HG03457 (cell line): ENCODE measurements around the gene UTS2R.

Source experiments
- ATAC-seq: cut with Tn5 transposase; IDR thresholded peaks from one replicate; pipeline ENCODE4 v1.9.1; 2021; ENCODE audit warnings: moderate number of reproducible peaks; ENCODE audit not compliant: unreplicated experiment

UTS2R gene

DNA sequence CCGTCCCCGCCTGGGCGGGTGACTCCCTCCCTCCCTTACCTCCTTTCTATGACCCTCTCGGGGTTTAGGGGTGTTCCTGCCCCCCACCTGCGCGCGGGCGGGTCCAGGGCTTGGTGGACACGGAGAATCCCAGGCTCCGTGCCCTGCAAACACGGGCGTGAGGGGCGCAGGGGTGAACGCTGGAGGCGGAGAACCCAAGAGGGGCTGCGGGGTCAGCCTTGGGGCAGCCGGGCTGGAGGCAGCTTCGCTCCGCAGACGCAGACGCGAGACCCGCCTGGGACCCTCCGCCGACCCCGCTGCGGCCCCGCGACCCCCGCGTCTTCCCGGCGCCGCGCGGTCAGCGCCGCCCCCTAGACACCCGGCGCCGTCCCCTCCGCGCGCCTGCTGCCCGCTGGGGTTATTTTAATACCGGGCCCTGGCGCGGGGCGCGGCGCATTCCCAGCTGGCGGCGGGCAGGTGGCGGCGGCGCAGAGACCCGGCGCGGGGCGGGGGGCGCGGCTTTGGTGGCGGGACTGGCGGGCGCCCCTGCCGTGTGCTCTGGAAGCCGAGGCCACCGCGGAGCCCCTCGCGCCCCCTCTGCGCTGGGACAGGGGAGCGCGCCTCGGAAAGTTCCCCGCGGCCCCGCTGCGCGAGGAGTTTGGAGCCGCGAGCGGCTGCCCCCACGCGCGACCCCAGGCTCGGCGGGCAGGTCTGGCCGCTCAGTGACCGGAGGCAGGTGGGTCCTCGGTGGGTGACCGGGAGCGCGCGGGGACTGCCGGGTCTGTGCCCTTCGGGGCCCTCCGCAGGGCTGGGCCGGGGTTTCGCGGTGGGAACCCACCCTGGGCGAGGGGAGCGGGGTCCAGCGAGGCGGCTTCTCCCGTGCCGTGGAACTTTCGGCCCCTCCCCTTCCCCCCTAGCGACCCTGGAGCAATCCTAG is at the start of gene UTS2R:
TSS of gene UTS2R (plus strand) at position 433 of the 916 bp plus-strand sequence. CDS start 2,560 bp downstream, outside the sequence.
- ATAC-seq: no peak

DNA sequence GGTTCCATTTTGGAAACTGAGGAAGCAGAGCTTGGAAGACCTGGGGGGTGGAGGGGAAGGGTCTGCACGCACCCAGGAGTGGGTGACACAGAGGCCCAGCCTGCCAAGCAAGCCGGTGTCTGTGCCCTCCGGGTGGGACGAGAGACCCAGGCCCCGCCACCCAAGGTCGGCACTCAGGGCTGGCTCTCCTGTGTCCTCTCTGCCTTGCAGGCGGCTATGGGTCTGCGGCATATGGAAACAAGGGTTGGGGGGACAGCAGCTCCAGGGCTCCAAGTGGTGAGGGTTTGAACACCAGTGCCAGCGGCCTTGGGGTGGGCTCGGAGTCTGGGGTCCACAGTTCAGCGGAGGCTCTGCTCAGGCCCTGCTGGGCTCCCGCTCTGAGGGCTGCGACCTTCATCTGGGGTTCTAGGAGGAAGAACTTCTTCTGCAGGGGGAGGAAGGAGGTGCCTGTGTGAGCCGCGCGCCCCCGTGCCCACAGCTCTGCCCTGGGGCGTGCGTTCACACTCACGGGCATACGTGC is 49.6 kb upstream of the UTS2R start:
- no peak for ATAC-seq

DNA sequence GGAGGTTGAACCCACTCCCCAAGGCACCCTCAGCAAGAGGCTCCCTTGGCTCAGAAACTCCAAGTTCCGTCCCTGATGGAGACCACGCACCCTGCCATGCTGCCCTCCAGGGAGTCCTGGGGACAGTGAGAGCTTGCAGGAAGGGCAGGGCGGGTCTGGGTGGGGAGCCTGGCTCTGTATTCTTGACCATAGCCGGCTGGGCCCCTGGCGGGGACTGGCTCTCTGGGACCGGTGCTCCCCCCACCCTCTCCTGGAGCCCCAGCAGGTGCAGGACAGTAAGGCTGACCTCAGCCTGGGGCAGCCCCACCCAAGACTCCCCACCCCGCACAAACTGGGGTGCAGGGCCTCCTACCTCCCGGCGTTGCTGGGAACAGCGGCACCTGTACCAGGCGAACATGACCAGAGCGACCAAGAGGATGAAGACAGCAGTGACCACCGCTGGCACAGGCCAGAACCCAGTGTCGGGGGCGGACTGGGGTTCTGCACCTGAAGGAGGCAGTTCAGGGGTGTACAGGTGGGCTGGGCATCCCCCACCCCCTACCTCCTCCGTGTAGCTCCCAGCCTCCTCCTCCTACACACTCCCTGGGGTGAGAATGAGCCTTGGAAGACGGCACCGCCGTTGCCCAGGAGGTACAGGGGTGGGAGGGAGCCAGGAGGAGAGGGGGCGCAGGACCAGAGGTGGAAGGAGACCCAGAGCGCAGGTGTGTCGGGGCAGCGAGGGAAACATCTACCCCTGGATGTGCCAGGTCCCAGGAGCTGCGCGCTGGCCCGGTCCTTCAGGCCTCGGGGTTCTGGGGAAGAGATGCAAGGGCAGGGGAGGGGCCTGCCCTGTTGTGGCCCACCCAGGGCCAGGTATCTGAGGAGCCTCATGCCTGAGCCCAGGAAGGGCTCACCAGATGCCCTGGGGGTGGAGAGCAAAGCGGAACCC is 48.8 kb upstream of the UTS2R start:
- no peak for ATAC-seq

DNA sequence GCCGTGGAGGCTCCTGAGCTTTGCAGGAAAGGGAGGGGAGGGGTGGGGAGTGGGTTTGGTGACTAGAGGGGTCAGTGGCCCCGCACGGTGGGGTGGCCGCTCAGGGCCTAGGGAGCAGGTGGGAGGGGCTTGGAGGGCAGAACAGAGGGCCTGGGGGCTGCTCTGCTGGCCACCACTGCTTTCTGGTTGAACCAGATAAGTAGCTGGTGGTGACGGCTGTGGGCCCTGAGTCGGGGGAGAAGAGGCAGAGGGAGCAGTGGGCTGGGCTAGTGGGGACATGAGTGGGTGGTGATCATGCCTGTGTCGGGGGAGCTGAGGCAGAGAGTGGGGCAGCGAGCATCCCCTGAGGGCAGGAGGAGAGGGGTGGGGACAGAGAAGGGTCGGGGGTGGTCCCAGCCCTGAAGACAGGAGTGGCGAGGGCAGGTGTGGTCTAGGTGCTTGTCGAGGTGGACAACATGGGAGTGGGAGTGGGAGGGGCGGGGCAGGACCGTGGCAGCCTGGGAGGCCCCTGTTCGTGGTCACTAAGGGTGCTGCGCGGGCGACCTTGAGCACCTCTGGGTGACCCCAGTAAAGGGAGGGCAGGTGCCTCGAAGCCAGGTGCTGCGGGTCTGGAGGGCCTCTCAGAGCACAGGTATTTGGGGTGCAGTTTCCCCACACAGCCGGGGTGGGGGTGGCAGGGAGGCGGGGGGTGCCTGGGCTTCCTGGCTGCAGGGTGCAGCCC is 47.9 kb upstream of the UTS2R start:
- ATAC-seq: no peak

DNA sequence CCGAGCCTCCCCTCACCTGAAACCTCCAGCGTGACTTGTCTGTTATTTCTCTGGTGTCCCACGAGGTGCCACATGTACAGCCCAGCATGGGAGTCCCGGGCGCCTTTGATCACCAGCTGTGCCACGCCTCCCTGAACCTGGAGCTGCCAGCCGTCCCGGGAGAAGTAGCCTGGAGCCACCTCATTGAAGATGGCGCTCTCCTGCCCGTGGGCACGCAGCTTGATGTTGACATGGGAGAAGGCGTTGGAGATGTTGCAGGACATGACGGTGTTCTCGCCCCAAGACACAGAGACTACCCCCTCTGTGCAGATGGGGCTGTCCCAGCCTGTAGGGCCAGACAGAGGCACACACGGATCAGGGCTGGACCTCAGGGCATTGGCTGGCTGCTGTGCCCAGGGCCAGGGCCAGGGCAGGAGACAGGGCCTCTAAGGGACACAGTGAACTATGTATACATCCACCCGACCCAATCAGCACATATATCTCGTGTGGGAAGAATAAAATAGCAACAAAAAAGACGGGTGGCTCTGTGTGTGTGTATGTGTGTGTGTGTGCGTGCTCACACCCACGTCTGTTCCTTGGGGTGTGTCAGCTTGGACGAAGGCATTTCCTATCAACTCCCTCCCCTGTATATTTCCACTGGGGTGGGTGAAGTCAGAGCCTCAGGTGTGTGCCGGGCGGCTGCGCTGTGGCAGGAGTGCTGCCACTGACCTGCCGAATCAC is 46.8 kb upstream of the UTS2R start:
- no peak for ATAC-seq

DNA sequence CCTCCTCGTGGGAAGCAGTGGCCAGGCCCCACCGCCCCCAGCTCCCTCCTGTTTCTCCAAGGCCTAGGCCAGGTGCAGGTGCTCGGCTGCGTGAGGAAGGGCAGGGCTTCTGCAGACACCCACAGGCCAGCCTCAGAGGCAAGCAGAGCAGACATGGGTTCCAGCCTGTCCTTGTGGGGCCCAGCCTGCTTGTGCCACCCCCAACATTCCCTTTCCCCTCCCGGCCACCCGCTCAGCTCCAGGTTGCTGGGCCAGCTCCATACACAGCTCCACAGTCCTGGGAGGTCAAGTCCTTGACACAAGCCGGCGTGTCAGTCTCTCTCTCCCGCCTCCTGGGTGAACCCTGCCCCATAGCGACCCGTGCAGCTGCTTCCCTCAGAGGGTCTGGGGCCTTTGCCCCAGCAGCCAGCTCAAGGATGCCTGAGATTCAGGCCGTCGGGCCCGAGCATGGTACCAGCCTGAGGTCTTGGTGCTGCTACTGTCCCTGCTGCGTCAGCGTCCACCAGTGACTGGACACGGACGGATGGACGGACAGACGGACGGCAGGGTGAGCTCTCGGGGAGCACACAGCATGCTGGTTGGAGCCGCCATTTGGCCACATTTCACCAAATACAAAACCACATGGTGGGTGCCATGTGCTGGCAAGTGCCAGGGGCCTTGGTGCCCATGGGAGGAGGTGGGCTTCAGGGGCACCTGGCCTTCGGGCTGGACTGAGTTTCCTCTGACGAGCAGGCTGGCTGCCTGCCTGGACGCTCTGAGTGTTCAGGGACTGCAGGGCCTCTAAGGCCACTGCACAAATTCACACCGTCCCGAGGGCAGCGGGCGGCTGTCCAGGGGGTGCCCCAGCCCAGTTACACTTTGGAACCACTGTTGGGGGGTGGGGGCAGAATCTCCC is 46.0 kb upstream of the UTS2R start:
- ATAC-seq: no peak

DNA sequence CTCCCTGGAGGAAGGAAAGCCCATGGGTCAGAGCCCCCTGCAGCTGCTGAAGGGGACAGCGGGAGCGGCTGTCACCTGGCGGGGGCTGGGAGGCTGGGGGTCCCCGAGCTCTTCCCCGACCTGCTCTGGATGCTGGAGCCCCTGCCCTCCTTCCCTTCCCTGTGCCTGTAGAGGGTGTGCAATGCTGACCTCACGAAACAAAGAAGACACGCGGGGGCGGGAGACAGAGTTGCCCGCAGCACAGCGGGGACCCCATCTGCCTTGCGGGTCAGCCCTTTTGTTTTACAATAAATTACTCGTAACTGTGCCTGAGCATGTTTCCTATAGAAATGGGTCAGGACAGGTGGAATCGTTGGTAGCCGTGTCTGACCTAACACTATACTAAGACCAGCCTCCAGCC is 44.3 kb upstream of the UTS2R start:
- no peak for ATAC-seq

DNA sequence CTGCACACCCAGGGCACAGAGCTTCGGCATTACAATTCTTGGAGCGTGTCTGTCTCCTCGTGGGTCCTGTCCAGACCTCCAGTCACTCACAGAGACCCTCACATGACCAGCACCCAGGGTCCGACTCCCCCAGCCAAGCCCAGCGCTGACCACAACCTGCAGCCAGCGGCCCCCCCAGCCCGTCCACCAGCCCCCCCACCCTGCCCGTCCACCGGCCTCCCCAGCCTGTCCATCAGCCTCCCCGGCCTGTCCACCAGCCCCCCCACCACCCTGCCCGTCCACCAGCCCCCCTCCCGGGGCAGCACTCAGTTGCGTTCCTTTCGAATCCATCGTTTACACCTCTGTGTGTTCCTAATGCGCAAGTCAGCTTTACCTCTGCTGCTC is 43.8 kb upstream of the UTS2R start:
- ATAC-seq: no peak

DNA sequence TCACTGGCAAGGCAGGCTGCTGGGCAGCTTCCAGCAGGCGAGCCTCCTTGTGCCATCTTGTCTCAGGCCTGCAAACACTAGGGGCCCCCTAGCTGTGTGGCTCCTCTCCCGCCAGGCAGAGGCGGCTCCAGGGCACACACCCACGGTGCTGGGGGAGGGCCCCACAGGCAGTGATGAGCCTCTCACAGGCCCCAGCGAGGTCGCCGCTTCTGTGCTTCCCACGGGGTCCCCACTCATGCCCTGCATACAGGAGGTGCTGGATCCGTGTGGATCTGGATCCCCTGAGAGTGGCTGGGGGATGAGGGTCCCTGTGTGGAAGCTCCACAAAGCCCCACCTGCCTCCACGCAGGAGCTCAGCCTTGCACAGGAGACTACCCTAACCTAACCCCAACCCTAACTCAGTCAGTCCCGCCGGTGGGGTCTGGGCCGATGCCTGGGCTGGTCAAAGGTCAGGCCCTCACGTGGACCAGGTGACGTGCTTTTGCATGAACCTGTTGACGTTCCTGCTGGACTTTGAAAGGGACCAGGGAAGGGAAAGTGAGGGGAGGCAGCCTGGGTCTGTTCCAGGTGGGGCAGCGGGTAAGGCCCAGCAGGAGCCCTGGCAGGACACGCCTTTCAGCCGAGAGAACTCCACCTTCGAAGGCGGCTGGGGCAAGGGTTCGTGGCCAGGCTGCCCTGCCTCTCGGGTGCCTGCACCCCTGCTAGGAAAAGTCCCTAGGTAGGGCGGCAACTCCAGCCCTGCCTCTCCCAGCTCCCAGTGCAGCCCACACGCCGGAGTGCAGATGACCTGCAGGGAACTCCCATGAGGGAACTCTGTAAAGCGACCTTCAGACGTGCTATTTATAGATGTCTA is 43.2 kb upstream of the UTS2R start:
- ATAC-seq: no peak

DNA sequence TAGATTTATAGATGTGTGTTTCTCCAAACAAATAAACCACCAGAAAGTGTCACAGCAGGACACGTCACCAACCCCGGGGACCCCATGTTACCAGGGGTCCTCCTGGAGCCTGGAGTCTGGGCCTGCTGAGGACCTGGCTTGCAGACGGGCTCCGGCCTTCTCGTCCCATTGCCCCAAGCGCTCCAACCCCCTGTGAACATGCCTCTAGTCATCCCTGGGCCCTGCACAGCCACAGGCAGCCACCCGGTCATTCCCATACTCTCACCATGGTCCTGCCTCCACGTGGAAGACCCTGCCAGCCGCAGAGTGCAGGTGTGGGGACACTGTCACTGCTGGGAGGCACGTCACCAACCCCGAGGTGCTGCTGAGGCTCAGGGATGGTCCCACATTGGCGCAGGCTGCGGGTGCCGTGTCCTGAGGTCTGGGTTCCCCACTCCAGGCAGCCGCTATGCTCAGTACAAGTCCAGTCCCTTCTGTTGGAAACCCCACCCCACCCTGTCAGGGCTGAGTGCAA is 42.5 kb upstream of the UTS2R start:
- no peak for ATAC-seq

DNA sequence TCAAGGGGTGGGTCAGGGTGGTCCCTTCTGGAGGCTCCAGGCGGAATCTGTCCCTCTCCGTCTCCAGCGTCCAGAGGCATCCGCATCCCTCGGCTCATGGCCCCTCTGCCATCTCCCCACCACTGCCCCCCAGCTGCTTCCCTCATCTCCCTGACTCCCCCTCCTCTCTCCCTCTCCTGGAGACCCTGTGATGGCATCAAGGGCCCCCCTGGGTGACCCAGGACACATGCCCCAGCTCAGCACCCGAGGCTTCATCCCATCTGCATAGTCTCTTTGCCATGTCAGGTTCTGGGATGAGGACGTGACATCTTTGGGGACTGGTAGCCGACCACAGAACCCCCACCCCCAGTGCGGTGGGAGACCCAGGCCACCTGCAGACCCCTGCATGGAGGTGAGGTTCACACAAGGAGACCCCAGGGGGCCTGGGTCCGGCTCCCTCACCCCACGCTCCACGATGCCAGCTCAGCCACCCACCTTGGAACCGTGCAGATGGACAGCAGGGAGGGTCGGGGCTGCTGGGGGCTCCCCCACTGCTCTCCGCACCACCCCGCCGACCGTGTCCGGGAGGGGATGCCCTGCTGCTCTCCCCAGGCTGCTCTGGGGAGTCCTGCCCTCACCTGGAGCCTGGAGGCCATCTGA is 41.8 kb upstream of the UTS2R start:
- no peak for ATAC-seq

DNA sequence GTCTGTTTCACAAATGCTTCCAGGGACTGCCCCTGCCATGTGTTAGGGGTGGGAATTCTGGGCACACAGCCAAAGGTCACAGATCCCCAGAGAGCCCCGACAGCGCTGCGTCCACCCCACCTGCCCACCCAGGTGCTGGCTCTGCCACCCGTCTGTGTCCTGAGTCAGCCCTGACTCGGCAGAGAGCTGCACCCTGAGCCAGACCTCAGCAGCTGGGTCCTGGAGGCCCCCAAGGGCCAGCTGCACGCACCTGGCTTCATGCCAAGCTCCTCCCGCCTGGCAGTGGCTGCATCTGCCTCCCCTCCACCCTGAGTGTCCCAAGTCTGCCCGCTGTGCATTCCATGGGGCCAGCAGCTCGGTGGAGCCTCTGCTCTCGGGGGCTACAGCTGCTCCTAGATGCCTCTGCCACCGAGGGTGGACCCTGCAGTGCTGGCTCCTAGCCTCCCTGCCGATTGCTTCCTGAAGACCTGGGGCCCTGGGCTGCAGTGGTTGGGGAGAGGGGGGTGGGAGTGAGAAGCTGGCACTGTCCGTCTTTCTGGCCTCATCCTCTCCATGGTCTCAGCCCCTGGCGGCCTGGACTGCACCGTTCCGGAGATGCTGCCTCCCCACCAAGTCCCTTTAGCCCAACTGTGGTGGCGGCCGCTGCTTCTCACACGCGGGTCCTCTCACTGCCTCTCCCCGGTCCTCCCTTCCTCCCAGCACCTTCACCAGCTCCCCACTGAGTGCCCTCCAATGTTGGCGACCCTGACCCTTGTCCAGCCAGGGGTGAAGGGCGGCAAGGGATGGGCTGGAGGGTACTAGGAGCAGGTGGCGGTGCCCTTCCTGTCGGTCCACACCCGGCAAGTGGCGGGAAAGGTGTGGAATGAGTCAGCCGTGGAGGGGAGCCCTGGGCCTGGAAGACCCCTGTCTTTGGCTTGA is 41.0 kb upstream of the UTS2R start:
- no peak for ATAC-seq

DNA sequence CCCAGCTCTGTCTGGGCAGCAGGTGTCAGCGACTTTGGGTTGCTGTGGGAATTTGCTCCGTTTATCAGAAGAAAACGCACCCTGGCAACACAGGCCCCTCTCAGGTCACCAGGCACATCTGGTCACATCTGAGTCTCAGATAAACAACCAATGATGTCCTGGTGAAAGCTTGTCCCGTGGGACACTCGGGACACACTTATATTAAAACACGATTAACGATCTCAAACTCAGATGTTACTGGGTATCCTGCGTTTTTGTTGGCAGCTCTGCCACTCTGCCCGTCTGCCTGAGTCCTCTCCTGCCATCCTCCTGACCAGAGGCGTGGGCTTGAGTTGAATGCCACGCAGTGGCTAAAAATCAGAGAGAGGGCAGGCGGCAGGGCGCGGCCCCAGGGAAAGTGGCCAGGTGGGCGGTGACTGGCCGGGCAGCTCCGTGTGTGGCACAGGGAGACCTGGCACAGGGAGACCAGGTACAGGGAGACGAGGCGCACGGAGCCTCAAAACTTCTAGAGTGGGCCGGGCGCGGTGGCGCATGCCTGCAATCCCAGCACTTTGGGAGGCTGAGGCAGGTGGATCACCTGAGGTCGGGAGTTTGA is 40.1 kb upstream of the UTS2R start:
- ATAC-seq: no peak

DNA sequence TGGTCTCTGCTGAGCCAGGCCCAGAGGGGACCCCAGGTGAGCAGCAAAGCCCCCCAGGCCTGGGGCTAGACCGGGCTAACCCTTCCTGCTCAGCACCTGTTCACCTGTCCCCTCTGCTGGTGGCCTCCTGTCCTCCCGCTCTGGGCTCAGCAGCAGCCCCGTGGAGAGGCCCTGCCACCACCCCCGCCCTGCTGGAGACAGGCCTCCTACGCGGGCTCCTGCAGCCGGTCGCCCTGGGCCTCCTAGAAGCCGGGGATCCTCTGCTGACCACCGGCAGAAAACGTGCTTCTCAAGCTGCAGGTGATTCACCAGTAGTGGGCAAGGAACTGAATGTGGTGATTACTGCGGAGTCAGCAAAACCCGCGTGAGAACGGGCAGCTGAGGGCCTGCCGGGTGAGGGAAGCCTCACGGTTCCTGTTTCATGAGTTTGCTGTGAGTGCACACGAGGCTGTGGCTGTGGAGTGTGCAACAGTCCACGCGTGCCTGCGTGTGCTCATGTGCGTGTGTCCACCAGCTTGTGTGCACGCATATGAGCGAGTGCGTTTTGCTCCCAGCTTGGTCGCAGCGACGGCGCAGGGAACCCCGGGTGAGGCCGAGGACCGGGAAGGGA is 38.8 kb upstream of the UTS2R start:
- no peak for ATAC-seq

DNA sequence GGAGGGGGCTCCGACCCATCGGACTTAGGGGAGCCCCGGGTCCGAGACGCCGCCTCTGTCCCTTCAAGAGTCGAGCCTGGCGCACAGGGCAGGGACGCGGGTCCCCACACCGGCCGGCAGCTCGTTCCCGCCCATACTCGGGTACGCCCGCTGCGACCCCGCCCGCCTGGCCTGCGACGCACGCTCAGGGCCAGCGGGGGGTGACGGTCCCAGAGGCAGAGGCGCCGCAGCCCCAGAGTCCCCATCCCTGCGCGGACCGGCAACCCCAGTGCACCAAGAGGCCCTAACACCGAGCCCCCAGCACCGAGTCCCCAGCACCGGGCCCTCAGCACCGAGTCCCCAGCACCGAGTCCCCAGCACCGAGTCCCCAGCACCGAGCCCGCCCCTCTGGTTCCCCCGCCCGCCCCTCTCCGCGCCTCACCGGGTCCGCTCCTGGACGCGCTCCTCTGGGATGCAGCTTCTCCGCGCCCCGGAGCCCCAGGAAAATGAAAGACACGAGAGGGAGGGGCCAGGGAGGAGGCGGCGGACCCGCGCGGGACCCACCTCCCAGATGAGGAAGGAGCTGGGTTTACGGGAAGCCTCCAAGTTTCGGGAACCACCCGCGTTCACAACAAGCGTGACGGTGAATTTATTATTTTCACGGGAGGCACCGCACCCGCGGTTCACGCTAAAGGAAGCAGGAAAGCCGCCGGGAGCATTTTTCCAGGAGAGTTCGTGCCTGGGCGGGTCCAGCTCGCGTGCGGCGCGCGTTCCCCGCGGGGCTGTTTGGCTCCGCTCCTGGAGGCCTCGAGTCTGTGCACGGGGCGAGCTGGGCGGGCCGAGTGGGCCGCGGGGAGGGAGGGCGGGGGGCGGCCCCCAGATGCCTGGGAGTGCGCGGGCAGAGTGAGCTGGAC is 38.0 kb upstream of the UTS2R start, which contains the start of gene SECTM1:
TSS of gene SECTM1 (minus strand) at position 488 of the 893 bp plus-strand sequence. CDS start 6,526 bp downstream, outside the sequence.
- no peak for ATAC-seq
